ENCODE results near the gene ZIC1.

ZIC1 gene

DNA sequence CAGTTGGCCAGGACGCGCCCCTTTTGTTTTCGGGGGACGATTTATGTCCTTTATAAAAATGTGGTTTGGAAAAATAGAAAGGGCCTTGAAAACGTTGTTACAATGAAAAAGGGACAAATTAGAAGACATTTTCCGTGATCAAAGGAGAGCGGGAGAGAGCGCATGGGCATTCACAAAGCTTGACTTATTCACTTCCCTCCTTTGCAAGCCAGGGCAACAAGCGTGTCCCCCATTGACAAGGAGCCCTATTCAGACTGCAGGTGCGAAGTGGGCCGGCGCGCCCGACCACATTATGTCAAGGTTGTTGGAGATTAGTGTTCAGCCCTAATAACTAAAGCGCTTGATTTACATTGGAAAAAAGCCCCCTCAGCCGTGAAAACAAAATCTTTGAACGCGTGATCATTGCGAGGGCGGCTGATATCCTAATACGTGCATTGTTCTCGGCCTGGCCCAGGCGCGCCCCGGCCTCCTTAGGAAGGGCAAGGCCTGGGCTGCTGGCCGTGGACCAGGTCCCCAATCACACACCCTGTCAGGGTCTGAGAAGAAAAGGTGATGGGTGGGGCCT, 28.7 kb upstream of the ZIC1 start:
- DNase-seq (ENCODE audit: low spot score), result no peak

DNA sequence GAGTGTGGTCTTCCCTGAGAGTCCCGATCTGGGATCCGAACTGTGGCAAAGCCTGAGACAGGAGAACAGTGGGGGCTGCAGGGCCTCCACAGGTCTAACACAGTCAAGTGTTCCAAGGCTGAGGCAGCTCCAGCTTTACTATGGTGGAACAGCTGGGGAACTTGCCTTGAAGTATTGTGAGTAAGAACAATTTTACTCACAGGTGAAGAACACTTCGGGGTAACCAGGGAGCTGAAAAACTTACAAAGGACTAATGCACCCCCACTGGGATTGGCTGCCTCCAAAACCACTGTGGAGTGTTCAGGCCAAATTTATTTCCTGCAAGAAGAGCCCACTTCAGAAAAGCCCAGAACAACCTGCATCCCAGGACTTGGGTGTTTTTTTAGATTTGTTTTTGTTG, 28.2 kb upstream of the ZIC1 start:
- no peak for DNase-seq (ENCODE audit: low spot score)

GRCh38 chr3:147381596-147381995, 27.6 kb upstream of the ZIC1 start:
- DNase-seq (ENCODE audit: low spot score), result no peak

- DNase-seq (ENCODE audit: low spot score), result no peak
These were observed 25.5 kb upstream of the ZIC1 start for GRCh38 chr3:147383617-147384016.

DNA sequence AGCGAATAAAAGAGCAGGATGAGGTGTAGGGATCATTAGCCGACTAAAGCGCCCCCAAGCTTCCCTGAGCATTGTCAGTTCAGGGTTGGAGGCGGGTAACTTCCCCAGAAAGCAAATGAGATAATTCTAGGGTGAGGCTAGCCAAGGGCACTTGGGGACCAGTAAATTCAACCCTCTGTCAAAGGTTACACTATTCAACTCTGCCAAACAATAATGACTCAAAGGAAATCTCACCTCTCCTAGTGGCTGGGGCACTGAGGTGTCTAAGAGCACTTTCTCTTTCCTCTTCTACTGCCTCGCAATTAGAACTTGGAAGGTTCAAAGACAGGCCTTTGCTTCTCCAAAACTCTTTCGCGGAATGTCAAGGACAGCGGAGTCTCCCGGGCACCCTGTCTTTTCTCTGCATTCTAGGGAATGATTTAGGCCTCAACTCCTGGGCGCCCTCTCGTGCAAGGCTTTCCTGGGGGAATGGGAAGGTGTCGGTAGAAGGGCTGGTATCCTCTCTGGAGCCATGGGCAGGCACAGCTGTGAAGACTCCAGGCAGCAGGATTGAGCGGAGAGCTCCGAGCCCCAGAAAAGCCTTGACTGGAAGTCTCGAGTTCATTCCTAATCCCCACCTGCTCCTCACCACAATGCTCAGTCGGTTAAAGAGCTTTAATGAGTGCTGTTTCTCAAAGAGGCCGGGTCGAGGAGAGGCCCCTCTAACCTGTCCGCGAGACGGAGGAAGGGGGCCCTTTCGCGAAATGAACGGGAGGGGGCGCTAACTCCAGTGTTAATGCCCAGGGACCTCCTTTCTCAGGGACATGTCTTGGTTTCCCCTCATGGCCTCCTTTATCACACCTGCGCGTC, 24.7 kb upstream of the ZIC1 start:
- no peak for DNase-seq (ENCODE audit: low spot score)

DNA sequence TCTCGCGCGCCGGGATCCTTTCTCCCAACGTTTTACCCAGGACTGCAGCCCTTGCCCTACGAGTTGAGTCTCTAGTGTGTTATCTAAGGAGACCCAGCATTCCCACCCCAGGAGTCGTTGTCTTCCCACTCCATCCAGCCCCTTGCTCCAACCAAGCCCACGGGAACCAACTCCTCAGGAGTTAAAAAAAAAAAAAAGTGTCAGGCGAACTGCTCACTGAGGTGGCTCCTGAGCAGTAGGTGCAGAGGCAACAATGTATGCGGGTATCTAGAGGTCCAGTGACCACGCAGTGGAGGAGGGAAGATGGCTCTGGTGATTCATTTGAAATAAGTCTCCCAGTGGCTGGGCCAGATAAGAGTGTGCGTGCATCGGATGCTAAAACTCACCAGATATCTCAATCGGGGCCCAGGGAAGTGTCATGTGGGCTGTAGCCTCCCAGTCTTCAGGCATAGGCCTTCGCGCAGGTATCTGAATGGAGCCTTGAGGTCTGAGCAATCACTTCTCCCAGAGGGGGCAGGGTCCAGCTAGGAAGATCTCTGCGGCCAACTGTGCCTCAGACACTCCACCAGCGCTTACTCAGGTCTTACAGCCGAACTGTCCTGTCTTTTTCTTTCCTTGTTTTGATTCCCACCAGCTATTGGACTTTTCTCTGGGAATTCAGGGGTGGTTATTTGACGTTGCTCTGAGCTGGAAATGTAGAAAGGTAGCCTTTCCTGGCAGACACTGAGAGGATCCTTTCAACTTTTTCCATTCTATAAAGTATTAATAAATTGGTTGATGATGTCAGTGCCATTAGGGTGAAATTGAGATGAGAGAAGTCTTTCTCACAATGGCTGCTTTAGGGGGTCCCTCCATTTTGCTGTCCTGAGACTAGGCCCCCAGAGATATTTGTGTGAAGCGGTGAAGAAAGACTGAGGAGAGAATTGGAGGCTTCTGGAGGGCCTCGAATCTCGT, 23.8 kb upstream of the ZIC1 start:
- no peak for DNase-seq (ENCODE audit: low spot score)

DNA sequence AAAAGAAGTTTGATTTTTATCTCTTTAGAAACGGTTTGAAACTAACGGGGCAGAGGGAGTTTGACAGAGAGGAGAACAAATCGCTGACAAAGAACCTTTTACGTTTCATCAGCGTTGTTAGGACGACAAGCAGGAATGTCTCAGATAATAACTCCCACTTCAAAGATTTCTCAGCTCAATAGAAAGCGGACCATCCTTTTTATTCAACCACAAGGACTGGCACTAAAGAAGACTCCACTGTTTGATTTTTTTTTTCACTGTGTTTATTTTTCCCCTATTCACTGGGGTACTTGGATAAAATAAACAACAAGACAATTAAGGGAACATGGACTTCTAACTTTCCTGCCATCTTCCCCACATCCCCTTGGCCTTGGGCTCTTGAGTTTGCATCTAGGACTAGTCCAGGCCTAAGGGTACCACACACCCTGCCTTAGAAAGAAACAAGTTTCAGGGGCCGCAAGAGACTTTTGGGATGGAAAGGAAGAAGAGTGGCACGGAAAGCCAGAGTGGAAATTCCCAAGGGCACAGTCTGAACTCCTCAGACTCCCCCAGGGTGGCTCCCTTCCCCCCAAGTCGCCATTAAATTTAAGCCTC, 21.8 kb upstream of the ZIC1 start:
- no peak for DNase-seq (ENCODE audit: low spot score)

- no peak for DNase-seq (ENCODE audit: low spot score)
These were observed 21.1 kb upstream of the ZIC1 start for GRCh38 chr3:147387885-147388699.

DNA sequence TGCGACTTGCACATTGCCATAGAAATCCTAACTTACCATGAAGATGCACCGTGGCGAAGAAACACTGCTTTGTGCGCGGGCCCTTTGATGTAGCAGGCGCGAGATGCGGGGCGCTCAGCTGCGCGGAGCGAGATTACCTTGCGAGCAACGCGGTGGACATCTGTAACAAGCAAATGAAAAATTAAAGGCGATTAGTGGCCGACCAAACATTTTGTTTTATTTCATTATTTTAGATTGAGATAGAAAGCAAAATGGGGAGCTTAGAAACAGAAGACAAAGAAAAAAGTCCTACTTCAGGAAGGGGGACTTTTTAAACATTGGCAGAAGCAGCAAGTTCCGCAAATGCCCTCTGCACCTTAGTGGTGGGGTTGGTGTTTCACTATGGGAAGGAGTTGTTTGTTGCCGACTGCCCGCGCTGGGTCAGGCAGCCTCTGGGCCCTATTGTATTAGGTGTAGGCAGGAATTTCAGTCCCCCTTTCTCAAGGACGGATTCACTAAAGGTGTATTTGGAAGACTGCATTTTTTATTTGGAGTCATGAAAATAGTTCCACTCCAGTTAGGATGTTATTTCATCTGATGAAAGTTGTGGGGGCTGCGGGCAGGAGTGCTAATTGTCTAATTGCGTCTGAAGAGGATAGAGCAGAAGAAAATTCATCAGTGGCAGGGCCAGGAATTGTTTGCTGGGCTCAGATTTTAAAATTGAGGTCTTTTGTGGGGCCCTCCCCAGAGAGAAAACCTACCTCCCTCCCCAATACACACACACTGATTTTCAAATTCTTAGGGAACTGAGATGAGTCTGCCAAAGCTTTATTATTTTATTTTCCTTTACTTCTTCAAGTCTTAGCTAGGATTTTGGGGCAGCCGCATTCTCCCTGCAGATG, 20.2 kb upstream of the ZIC1 start:
- DNase-seq (ENCODE audit: low spot score), result no peak

- DNase-seq (ENCODE audit: low spot score), result no peak
These were observed 19.4 kb upstream of the ZIC1 start for GRCh38 chr3:147389717-147390116.

GRCh38 chr3:147390589-147391569, 18.3 kb upstream of the ZIC1 start:
- DNase-seq (ENCODE audit: low spot score), result no peak

- peak; percentile 41 for DNase-seq (ENCODE audit: low spot score)
These were observed 17.2 kb upstream of the ZIC1 start for GRCh38 chr3:147391781-147392624.

GRCh38 chr3:147392625-147392946, 16.6 kb upstream of the ZIC1 start:
- DNase-seq (ENCODE audit: low spot score), result no peak

DNA sequence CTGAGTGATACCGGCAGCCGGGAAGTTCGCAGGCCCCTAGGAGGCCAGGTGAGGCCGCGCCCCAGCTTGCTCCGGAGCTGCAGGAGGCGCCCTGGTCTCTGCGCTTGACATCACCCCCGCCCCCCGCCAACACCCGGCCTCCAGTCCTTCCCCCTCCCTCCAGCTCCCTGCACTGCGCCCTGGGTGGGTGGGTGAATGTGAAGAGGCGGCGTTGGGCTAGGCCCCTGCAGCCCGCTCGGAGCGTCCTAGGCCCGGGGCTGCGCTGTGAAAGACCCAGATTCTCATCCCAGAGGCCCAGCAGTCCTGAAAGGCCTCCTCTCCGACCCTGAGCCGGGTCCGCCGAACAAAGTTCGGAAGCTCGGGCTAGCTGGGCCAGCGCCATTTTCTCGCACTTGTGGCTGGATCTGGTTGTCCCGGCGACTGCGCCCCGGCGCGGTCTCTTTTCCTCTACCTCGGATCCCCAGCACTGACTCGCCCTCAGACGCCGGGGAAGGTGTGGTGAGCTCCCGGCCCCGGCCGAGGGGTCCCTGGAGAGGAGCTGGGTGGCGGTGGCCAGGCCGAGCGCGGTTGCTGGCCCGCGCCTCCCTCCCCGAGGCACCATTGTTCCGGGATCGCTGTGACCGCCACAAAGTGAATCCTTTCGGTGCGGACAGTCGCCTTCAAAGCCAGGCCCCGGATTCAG, 15.8 kb upstream of the ZIC1 start:
- no peak for DNase-seq (ENCODE audit: low spot score)

DNA sequence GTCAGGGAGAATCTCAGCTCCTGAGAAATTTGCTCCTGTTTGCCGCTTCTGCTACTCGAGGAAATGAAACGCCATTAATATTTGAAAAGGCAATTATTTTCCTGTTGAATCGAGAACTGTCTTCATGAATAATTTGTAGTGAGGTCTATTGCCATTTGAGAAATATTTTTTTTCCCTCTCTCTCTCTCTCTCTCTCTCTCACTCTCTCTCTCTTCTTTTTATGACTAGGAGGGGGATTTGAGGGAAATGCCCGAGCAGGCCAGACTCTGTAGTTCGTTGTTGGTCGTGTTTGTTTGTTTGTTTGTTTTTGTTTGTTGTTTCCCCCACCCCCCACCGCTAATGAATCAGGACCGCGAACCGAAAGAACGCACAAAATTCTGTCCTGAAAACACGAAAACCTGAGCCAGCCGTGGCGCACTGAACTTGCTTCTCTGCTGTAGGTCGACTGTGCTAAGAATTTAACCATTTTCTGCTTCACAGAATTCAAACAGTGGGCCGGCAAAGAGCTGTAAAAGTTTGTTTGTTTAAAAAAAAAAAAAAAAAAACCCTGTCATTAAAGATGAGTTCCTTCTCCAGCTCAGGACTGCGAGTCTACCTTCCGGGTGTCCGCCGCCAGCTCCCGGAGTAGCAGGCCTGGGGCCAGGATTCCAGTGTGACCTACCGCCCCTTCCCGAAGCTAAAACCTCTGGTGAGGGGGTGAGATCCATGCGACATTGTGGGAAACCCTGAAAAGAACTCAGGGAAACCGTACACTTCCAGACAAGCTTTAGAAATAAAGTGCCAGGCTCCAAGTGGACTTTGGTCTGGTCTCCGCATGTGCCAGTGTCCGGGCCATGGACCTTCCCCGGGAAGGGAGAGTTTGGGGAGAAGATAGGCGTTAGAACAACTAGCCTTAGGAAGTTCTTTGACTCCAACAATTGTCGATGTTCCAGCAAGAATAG, 15.0 kb upstream of the ZIC1 start:
- DNase-seq (ENCODE audit: low spot score), result no peak

DNA sequence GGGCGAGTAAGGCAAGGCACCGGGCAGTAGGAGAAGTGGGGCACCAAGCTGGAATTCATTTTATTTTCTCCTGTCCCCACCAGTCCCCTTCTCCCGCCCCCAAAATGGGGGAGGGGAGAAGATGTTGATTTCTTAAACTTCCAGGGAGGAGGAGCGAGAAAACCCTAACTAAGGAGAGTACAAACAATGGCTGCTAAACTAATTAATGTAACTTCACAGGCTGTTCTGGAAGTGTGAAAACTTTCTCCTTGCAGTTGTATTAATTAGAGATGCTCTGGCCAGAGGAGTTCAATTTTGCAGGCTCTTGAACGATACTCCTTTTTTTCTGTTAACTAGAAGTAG, 14.3 kb upstream of the ZIC1 start:
- no peak for DNase-seq (ENCODE audit: low spot score)
